NCI-H1930 (cell line): Measurements from ENCODE around the gene ZFP3.
"Not testable (repeated sequence)": the region's sequence is repeated elsewhere in the genome, so short reads cannot be mapped to it uniquely, and the experiment has no call there.

ENCODE experiments used
- DNase-seq, 2 experiments: peaks; one replicate each; lab custom pipeline; 2025; lab: John Stamatoyannopoulos, UW

ZFP3 gene

GRCh38 chr17:5124896-5125295 lies 46.6 kb downstream of the ZFP3 start:
- DNase-seq = not testable (repeated sequence)

- no peak for DNase-seq
These were observed 48.6 kb downstream of the ZFP3 start for GRCh38 chr17:5126719-5127488.

- DNase-seq = no peak
These were observed 49.6 kb downstream of the ZFP3 start for GRCh38 chr17:5127910-5128309.

- not testable (repeated sequence) for DNase-seq
These were observed 50.1 kb downstream of the ZFP3 start for GRCh38 chr17:5128387-5128786.

- DNase-seq = no peak
These were observed 50.8 kb downstream of the ZFP3 start for GRCh38 chr17:5128905-5129535.

- DNase-seq = not testable (repeated sequence)
These were observed 51.5 kb downstream of the ZFP3 start for GRCh38 chr17:5129770-5130169.

GRCh38 chr17:5130261-5130660 lies 52.0 kb downstream of the ZFP3 start:
- DNase-seq = not testable (repeated sequence)

GRCh38 chr17:5130687-5131086 lies 52.4 kb downstream of the ZFP3 start:
- not testable (repeated sequence) for DNase-seq

- no peak for DNase-seq
These were observed 53.0 kb downstream of the ZFP3 start for GRCh38 chr17:5131146-5131715.

- not testable (repeated sequence) for DNase-seq
These were observed 53.7 kb downstream of the ZFP3 start for GRCh38 chr17:5131799-5132502.

- DNase-seq = not testable (repeated sequence)
These were observed 54.4 kb downstream of the ZFP3 start for GRCh38 chr17:5132503-5133225.

- DNase-seq = no peak
These were observed 55.0 kb downstream of the ZFP3 start for GRCh38 chr17:5133311-5133710.

GRCh38 chr17:5133961-5134360 lies 55.7 kb downstream of the ZFP3 start:
- DNase-seq = not testable (repeated sequence)

GRCh38 chr17:5134571-5134970 lies 56.3 kb downstream of the ZFP3 start:
- not testable (repeated sequence) for DNase-seq

- DNase-seq = not testable (repeated sequence)
These were observed 57.0 kb downstream of the ZFP3 start for GRCh38 chr17:5135131-5135712.

GRCh38 chr17:5135726-5136579 lies 57.7 kb downstream of the ZFP3 start:
- no peak for DNase-seq

GRCh38 chr17:5136580-5137412 lies 58.5 kb downstream of the ZFP3 start:
- not testable (repeated sequence) for DNase-seq

- DNase-seq = not testable (repeated sequence)
These were observed 59.4 kb downstream of the ZFP3 start for GRCh38 chr17:5137511-5138197.

GRCh38 chr17:5138198-5138544 lies 59.9 kb downstream of the ZFP3 start:
- not testable (repeated sequence) for DNase-seq
